OCI-LY1 (cell line): ENCODE results near the gene PIKFYVE.

Source experiments
- EZH2 ChIP-seq: fragments of 200-600 bp; sonication (generic), shearing (Covaris generic); IDR thresholded peaks from 2 replicates; pipeline ENCODE4 v1.8.0; 2017; ENCODE audit warnings: borderline replicate concordance, mixed run types, mild to moderate bottlenecking, antibody characterized with exemption, low read length, moderate library complexity, mixed read lengths
- TF ChIP-seq, protein P1 (sequence below): fragments of 200-600 bp; sonication (generic), shearing (Covaris generic); IDR thresholded peaks from 2 replicates; pipeline ENCODE4 v1.5.1; 2017; ENCODE audit warnings: mild to moderate bottlenecking, antibody characterized with exemption, low read length, moderate library complexity, mixed read lengths

DNA sequence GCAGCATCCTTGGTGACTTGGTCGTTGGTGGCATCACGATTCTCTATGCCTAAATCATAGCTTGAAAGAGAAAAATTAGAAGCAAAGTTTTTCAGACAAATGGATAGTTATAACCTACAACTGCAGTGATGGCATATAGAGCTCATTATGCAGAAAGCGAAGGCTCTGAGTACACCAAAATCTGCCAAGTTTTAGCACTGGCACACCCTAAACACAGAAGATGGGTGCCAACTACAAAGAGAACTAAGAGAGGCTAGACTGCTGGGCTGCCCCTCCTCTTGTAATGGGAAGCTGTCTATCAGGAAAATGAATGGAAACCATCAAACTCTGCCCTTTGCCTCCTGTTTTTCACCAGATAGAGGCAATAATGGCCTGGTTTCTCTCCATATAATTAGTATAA lies 17.5 kb upstream of the PIKFYVE start:
- TF ChIP-seq, protein P1, sequence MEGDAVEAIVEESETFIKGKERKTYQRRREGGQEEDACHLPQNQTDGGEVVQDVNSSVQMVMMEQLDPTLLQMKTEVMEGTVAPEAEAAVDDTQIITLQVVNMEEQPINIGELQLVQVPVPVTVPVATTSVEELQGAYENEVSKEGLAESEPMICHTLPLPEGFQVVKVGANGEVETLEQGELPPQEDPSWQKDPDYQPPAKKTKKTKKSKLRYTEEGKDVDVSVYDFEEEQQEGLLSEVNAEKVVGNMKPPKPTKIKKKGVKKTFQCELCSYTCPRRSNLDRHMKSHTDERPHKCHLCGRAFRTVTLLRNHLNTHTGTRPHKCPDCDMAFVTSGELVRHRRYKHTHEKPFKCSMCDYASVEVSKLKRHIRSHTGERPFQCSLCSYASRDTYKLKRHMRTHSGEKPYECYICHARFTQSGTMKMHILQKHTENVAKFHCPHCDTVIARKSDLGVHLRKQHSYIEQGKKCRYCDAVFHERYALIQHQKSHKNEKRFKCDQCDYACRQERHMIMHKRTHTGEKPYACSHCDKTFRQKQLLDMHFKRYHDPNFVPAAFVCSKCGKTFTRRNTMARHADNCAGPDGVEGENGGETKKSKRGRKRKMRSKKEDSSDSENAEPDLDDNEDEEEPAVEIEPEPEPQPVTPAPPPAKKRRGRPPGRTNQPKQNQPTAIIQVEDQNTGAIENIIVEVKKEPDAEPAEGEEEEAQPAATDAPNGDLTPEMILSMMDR: no peak
- TF ChIP-seq EZH2: no peak
